Liver (tissue), 9 donors: ENCODE measurements around the gene SERPINF2. TPM values are rescaled to one million over a fixed set of nuclear protein-coding genes. Genes with fewer than 3 reads are reported as not detected.

ENCODE experiments used
- DNase-seq: peaks from one replicate; pipeline ENCODE4 v3.0.0-alpha.2; 2017; ENCODE audit warnings: low spot score
- H3K27ac ChIP-seq, 2 donors: one replicate each; pipeline ENCODE4 v1.7.0; 2013; ENCODE audit warnings: inconsistent platforms in 2 of 2, low read length in 2 of 2, control low read depth in 1 of 2, low read depth in 1 of 2, mild to moderate bottlenecking in 1 of 2
- H3K27me3 ChIP-seq, 4 donors: one replicate each; pipeline versions ENCODE4 v1.6.1 to v1.7.0; 2013; ENCODE audit warnings: low read length in 3 of 4, inconsistent platforms in 1 of 4, mild to moderate bottlenecking in 1 of 4, moderate library complexity in 1 of 4; ENCODE audit not compliant: control insufficient read depth in 4 of 4, insufficient read depth in 4 of 4
- H3K36me3 ChIP-seq, 4 donors: one replicate each; pipeline versions ENCODE4 v1.6.1 to v1.7.0; 2013; ENCODE audit warnings: low read length in 3 of 4, mild to moderate bottlenecking in 3 of 4, low read depth in 1 of 4, moderate library complexity in 1 of 4; ENCODE audit not compliant: control insufficient read depth in 4 of 4, insufficient read depth in 3 of 4
- H3K4me1 ChIP-seq, 4 donors: one replicate each; pipeline versions ENCODE4 v1.6.1 to v1.7.0; 2013; ENCODE audit warnings: low read length in 3 of 4, mild to moderate bottlenecking in 3 of 4, moderate library complexity in 1 of 4; ENCODE audit not compliant: control insufficient read depth in 4 of 4, insufficient read depth in 4 of 4
- H3K4me3 ChIP-seq, 3 donors: one replicate each; pipeline versions ENCODE4 v1.6.1 to v1.7.0; 2013; ENCODE audit warnings: low read length in 3 of 3, control low read depth in 1 of 3, low read depth in 1 of 3, mild to moderate bottlenecking in 1 of 3
- H3K9ac ChIP-seq, 2 donors: one replicate each; pipeline ENCODE4 v1.7.0; 2013; ENCODE audit warnings: low read length in 2 of 2, mild to moderate bottlenecking in 2 of 2, moderate library complexity in 2 of 2, control low read depth in 1 of 2, low read depth in 1 of 2
- H3K9me3 ChIP-seq, 4 donors: one replicate each; pipeline versions ENCODE4 v1.6.1 to v1.7.0; 2013; ENCODE audit warnings: low read length in 3 of 4; ENCODE audit not compliant: control insufficient read depth in 4 of 4
- ATF3 ChIP-seq: IDR thresholded peaks from 2 replicates; pipeline ENCODE4 v1.6.1; 2016; ENCODE audit warnings: antibody characterized with exemption
- EGR1 ChIP-seq, 2 donors: IDR thresholded peaks; 2 replicates each; pipeline ENCODE4 v1.6.1; 2016 to 2018; ENCODE audit warnings: antibody characterized with exemption in 2 of 2, low read depth in 2 of 2
- FOXA1 ChIP-seq: IDR thresholded peaks from 2 replicates; pipeline ENCODE4 v1.6.1; 2016; ENCODE audit warnings: antibody characterized with exemption
- FOXA2 ChIP-seq: IDR thresholded peaks from 2 replicates; pipeline ENCODE4 v1.6.1; 2016; ENCODE audit warnings: antibody characterized with exemption
- GABPA ChIP-seq, 2 donors: IDR thresholded peaks in 1 of 2; conservative IDR thresholded peaks in 1 of 2; 2 replicates each; pipeline ENCODE4 v1.6.1; 2016; ENCODE audit warnings: antibody characterized with exemption in 2 of 2, mild to moderate bottlenecking in 1 of 2, moderate library complexity in 1 of 2
- HNF4A ChIP-seq, 2 donors: conservative IDR thresholded peaks; 2 replicates each; pipeline ENCODE4 v1.6.1; 2016; ENCODE audit warnings: antibody characterized with exemption in 2 of 2, mild to moderate bottlenecking in 2 of 2
- HNF4G ChIP-seq: IDR thresholded peaks from 2 replicates; pipeline ENCODE4 v1.6.1; 2016; ENCODE audit warnings: antibody characterized with exemption
- JUND ChIP-seq, 2 donors: IDR thresholded peaks; 2 replicates each; pipeline ENCODE4 v1.6.1; 2016; ENCODE audit warnings: antibody characterized with exemption in 2 of 2
- MAX ChIP-seq: IDR thresholded peaks from 2 replicates; pipeline ENCODE4 v1.6.1; 2016; ENCODE audit warnings: antibody characterized with exemption
- NR2F2 ChIP-seq: IDR thresholded peaks from 2 replicates; pipeline ENCODE4 v1.6.1; 2016; ENCODE audit warnings: antibody characterized with exemption
- RAD21 ChIP-seq, 2 donors: IDR thresholded peaks; 2 replicates each; pipeline ENCODE4 v1.6.1; 2016; ENCODE audit warnings: antibody characterized with exemption in 2 of 2, mild to moderate bottlenecking in 2 of 2
- RXRA ChIP-seq, 2 donors: IDR thresholded peaks; 2 replicates each; pipeline ENCODE4 v1.6.1; 2017 to 2018; ENCODE audit warnings: antibody characterized with exemption in 2 of 2, mild to moderate bottlenecking in 1 of 2
- SP1 ChIP-seq: IDR thresholded peaks from 2 replicates; pipeline ENCODE4 v1.6.1; 2018; ENCODE audit warnings: antibody characterized with exemption, mild to moderate bottlenecking
- TAF1 ChIP-seq: conservative IDR thresholded peaks from 2 replicates; pipeline ENCODE4 v1.6.1; 2016; ENCODE audit warnings: antibody characterized with exemption, mild to moderate bottlenecking
- YY1 ChIP-seq: IDR thresholded peaks from 2 replicates; pipeline ENCODE4 v1.6.1; 2016; ENCODE audit warnings: antibody characterized with exemption, mild to moderate bottlenecking
- WGBS: extraction: QIAGEN DNeasy Blood & Tissue Kit; methylation state at CpG from one replicate; pipeline ENCODE4 v1.1.7; 2013; 5-methylcytosine and 5-hydroxymethylcytosine counted together
- polyA plus RNA-seq, 2 donors: library from polyadenylated mRNA; stranded (reverse) in 1 of 2; unstranded in 1 of 2; fragments of 200-250 nt in 1 of 2; fragments of >200 nt in 1 of 2; fragmentation: Nextera tagmentation in 1 of 2; extraction: Ambion mirVana in 1 of 2; gene quantifications; one replicate each; pipeline versions ENCODE4 v1.2.1 to v1.2.3, GENCODE V29; 2013 to 2015
- total RNA-seq, 2 donors: library from RNA; depleted of rRNA; stranded (reverse); fragments of >200 nt; gene quantifications; one replicate each; pipeline ENCODE4 v1.2.3, GENCODE V29; 2014
- TF ChIP-seq, protein P1 (sequence below): IDR thresholded peaks from 2 replicates; pipeline ENCODE4 v1.6.1; 2016; ENCODE audit warnings: antibody characterized with exemption, mild to moderate bottlenecking
- TF ChIP-seq, protein P2 (sequence below): fragments of 150-350 bp; IDR thresholded peaks from 2 replicates; pipeline ENCODE4 v1.5.1; 2017; ENCODE audit warnings: improper control_type of control experiment, low read depth, low read length; ENCODE audit not compliant: missing input control
- TF ChIP-seq, protein P3 (sequence below): IDR thresholded peaks from 2 replicates; pipeline ENCODE4 v1.6.1; 2016; ENCODE audit warnings: antibody characterized with exemption
- donor health status: healthy.
- donor health status: healthy.
- donor health status: healthy.
- donor health status: healthy.
- donor health status: healthy.

SERPINF2 gene
- total and polyA plus RNA-seq, 4 donors, result 477 to 1,248 (median 675) TPM

GRCh38 chr17:1796800-1797199 is 54.1 kb downstream of the SERPINF2 start:
- Histone ChIP-seq H3K9me3 (no peaks in the 10 kb centered on the region), H3K27me3 (no peaks in the 10 kb centered on the region), H3K27ac (no peak overlapping the region), H3K4me1 (peaks cover 0 to 6% (median 4%) of the 10 kb centered on the region in 4 donors), H3K4me3 (no peak overlapping the region), H3K36me3 (peaks cover 4 to 9% (median 7%) of the 10 kb centered on the region in 4 donors), H3K9ac (no peak overlapping the region)
- DNase-seq, result no peak
- WGBS, result 34% methylated on average over 1 of the region's 1 CpG
- TF ChIP-seq, protein P1, sequence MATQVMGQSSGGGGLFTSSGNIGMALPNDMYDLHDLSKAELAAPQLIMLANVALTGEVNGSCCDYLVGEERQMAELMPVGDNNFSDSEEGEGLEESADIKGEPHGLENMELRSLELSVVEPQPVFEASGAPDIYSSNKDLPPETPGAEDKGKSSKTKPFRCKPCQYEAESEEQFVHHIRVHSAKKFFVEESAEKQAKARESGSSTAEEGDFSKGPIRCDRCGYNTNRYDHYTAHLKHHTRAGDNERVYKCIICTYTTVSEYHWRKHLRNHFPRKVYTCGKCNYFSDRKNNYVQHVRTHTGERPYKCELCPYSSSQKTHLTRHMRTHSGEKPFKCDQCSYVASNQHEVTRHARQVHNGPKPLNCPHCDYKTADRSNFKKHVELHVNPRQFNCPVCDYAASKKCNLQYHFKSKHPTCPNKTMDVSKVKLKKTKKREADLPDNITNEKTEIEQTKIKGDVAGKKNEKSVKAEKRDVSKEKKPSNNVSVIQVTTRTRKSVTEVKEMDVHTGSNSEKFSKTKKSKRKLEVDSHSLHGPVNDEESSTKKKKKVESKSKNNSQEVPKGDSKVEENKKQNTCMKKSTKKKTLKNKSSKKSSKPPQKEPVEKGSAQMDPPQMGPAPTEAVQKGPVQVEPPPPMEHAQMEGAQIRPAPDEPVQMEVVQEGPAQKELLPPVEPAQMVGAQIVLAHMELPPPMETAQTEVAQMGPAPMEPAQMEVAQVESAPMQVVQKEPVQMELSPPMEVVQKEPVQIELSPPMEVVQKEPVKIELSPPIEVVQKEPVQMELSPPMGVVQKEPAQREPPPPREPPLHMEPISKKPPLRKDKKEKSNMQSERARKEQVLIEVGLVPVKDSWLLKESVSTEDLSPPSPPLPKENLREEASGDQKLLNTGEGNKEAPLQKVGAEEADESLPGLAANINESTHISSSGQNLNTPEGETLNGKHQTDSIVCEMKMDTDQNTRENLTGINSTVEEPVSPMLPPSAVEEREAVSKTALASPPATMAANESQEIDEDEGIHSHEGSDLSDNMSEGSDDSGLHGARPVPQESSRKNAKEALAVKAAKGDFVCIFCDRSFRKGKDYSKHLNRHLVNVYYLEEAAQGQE, result no peak
- TF ChIP-seq FOXA1 (no peak), JUND (IDR thresholded peaks at IDR 0.05) (no peak), SP1 (no peak), NR2F2 (no peak), HNF4A (conservative IDR thresholded peaks at IDR 0.05) (no peak), GABPA (IDR thresholded peaks at IDR 0.05 in 1 of 2, conservative IDR thresholded peaks at IDR 0.05 in 1 of 2) (no peak)
- TF ChIP-seq, protein P2, sequence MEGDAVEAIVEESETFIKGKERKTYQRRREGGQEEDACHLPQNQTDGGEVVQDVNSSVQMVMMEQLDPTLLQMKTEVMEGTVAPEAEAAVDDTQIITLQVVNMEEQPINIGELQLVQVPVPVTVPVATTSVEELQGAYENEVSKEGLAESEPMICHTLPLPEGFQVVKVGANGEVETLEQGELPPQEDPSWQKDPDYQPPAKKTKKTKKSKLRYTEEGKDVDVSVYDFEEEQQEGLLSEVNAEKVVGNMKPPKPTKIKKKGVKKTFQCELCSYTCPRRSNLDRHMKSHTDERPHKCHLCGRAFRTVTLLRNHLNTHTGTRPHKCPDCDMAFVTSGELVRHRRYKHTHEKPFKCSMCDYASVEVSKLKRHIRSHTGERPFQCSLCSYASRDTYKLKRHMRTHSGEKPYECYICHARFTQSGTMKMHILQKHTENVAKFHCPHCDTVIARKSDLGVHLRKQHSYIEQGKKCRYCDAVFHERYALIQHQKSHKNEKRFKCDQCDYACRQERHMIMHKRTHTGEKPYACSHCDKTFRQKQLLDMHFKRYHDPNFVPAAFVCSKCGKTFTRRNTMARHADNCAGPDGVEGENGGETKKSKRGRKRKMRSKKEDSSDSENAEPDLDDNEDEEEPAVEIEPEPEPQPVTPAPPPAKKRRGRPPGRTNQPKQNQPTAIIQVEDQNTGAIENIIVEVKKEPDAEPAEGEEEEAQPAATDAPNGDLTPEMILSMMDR, result no peak

DNA sequence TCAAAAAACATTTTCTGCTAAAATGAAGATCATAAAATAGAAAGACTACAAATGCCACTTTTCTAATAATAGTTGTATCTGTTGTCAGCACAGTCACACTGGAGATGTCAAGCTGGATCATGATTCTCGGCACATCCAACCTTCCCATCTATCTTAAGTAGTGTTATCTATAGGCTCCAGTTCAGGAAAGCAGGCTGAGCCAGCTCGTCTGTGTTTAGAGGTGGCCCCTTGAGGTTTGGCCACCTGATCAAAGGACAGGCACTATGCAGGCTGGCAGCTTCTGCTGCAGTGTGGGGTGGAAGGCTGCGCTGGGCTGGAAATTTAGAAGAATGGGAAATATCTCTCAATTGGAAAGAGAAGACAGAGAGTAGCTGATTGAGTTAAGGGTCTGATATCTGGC is 54.7 kb downstream of the SERPINF2 start:
- 76% methylated on average over 3 of the region's 3 CpGs for WGBS
- no peaks in the 10 kb centered on the region for H3K27me3 ChIP-seq
- no peak for DNase-seq
- TF ChIP-seq YY1, result no peak
- TF ChIP-seq MAX, result no peak
- TF ChIP-seq, protein P2, result no peak
- TF ChIP-seq TAF1, result no peak
- no peak for TF ChIP-seq RXRA (IDR thresholded peaks at IDR 0.05)
- no peak for TF ChIP-seq EGR1 (IDR thresholded peaks at IDR 0.05; ENCODE audit: low read depth in 2 of 2)
- TF ChIP-seq FOXA1, result no peak
- no peak for TF ChIP-seq FOXA2
- TF ChIP-seq, protein P1, result no peak
- no peak for TF ChIP-seq GABPA (IDR thresholded peaks at IDR 0.05 in 1 of 2, conservative IDR thresholded peaks at IDR 0.05 in 1 of 2)
- no peak for TF ChIP-seq ATF3
- TF ChIP-seq SP1, result no peak
- TF ChIP-seq HNF4A (conservative IDR thresholded peaks at IDR 0.05), result no peak
- no peak for TF ChIP-seq HNF4G
- no peak for TF ChIP-seq RAD21 (IDR thresholded peaks at IDR 0.05)
- TF ChIP-seq NR2F2, result no peak
- TF ChIP-seq, protein P3, sequence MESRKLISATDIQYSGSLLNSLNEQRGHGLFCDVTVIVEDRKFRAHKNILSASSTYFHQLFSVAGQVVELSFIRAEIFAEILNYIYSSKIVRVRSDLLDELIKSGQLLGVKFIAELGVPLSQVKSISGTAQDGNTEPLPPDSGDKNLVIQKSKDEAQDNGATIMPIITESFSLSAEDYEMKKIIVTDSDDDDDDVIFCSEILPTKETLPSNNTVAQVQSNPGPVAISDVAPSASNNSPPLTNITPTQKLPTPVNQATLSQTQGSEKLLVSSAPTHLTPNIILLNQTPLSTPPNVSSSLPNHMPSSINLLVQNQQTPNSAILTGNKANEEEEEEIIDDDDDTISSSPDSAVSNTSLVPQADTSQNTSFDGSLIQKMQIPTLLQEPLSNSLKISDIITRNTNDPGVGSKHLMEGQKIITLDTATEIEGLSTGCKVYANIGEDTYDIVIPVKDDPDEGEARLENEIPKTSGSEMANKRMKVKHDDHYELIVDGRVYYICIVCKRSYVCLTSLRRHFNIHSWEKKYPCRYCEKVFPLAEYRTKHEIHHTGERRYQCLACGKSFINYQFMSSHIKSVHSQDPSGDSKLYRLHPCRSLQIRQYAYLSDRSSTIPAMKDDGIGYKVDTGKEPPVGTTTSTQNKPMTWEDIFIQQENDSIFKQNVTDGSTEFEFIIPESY, result no peak
- H3K27ac ChIP-seq, result no peak overlapping the region
- H3K36me3 ChIP-seq, result peaks cover 4 to 9% (median 7%) of the 10 kb centered on the region in 4 donors
- H3K9ac ChIP-seq, result no peak overlapping the region
- no peak overlapping the region for H3K4me3 ChIP-seq
- no peaks in the 10 kb centered on the region for H3K9me3 ChIP-seq
- peaks cover 3 to 10% (median 6%) of the 10 kb centered on the region in 4 donors for H3K4me1 ChIP-seq
